Liver (tissue), 9 donors: ENCODE results near the gene ANKRD31. TPM values are rescaled to one million over a fixed set of nuclear protein-coding genes. Genes with fewer than 3 reads are reported as not detected.

ENCODE experiments used
- DNase-seq: peaks from one replicate; pipeline ENCODE4 v3.0.0-alpha.2; 2017; ENCODE audit warnings: low spot score
- H3K27ac ChIP-seq, 2 donors: one replicate each; pipeline ENCODE4 v1.7.0; 2013; ENCODE audit warnings: inconsistent platforms in 2 of 2, low read length in 2 of 2, control low read depth in 1 of 2, low read depth in 1 of 2, mild to moderate bottlenecking in 1 of 2
- H3K27me3 ChIP-seq, 4 donors: one replicate each; pipeline versions ENCODE4 v1.6.1 to v1.7.0; 2013; ENCODE audit warnings: low read length in 3 of 4, inconsistent platforms in 1 of 4, mild to moderate bottlenecking in 1 of 4, moderate library complexity in 1 of 4; ENCODE audit not compliant: control insufficient read depth in 4 of 4, insufficient read depth in 4 of 4
- H3K36me3 ChIP-seq, 4 donors: one replicate each; pipeline versions ENCODE4 v1.6.1 to v1.7.0; 2013; ENCODE audit warnings: low read length in 3 of 4, mild to moderate bottlenecking in 3 of 4, low read depth in 1 of 4, moderate library complexity in 1 of 4; ENCODE audit not compliant: control insufficient read depth in 4 of 4, insufficient read depth in 3 of 4
- H3K4me1 ChIP-seq, 4 donors: one replicate each; pipeline versions ENCODE4 v1.6.1 to v1.7.0; 2013; ENCODE audit warnings: low read length in 3 of 4, mild to moderate bottlenecking in 3 of 4, moderate library complexity in 1 of 4; ENCODE audit not compliant: control insufficient read depth in 4 of 4, insufficient read depth in 4 of 4
- H3K4me3 ChIP-seq, 3 donors: one replicate each; pipeline versions ENCODE4 v1.6.1 to v1.7.0; 2013; ENCODE audit warnings: low read length in 3 of 3, control low read depth in 1 of 3, low read depth in 1 of 3, mild to moderate bottlenecking in 1 of 3
- H3K9ac ChIP-seq, 2 donors: one replicate each; pipeline ENCODE4 v1.7.0; 2013; ENCODE audit warnings: low read length in 2 of 2, mild to moderate bottlenecking in 2 of 2, moderate library complexity in 2 of 2, control low read depth in 1 of 2, low read depth in 1 of 2
- H3K9me3 ChIP-seq, 4 donors: one replicate each; pipeline versions ENCODE4 v1.6.1 to v1.7.0; 2013; ENCODE audit warnings: low read length in 3 of 4; ENCODE audit not compliant: control insufficient read depth in 4 of 4
- EGR1 ChIP-seq, 2 donors: IDR thresholded peaks; 2 replicates each; pipeline ENCODE4 v1.6.1; 2016 to 2018; ENCODE audit warnings: antibody characterized with exemption in 2 of 2, low read depth in 2 of 2
- FOXA1 ChIP-seq: IDR thresholded peaks from 2 replicates; pipeline ENCODE4 v1.6.1; 2016; ENCODE audit warnings: antibody characterized with exemption
- FOXA2 ChIP-seq: IDR thresholded peaks from 2 replicates; pipeline ENCODE4 v1.6.1; 2016; ENCODE audit warnings: antibody characterized with exemption
- GABPA ChIP-seq, 2 donors: IDR thresholded peaks in 1 of 2; conservative IDR thresholded peaks in 1 of 2; 2 replicates each; pipeline ENCODE4 v1.6.1; 2016; ENCODE audit warnings: antibody characterized with exemption in 2 of 2, mild to moderate bottlenecking in 1 of 2, moderate library complexity in 1 of 2
- HNF4A ChIP-seq, 2 donors: conservative IDR thresholded peaks; 2 replicates each; pipeline ENCODE4 v1.6.1; 2016; ENCODE audit warnings: antibody characterized with exemption in 2 of 2, mild to moderate bottlenecking in 2 of 2
- HNF4G ChIP-seq: IDR thresholded peaks from 2 replicates; pipeline ENCODE4 v1.6.1; 2016; ENCODE audit warnings: antibody characterized with exemption
- JUND ChIP-seq, 2 donors: IDR thresholded peaks; 2 replicates each; pipeline ENCODE4 v1.6.1; 2016; ENCODE audit warnings: antibody characterized with exemption in 2 of 2
- RAD21 ChIP-seq, 2 donors: IDR thresholded peaks; 2 replicates each; pipeline ENCODE4 v1.6.1; 2016; ENCODE audit warnings: antibody characterized with exemption in 2 of 2, mild to moderate bottlenecking in 2 of 2
- REST ChIP-seq: IDR thresholded peaks from 2 replicates; pipeline ENCODE4 v1.6.1; 2016; ENCODE audit warnings: antibody characterized with exemption, mild to moderate bottlenecking
- RXRA ChIP-seq, 2 donors: IDR thresholded peaks; 2 replicates each; pipeline ENCODE4 v1.6.1; 2017 to 2018; ENCODE audit warnings: antibody characterized with exemption in 2 of 2, mild to moderate bottlenecking in 1 of 2
- SP1 ChIP-seq: IDR thresholded peaks from 2 replicates; pipeline ENCODE4 v1.6.1; 2018; ENCODE audit warnings: antibody characterized with exemption, mild to moderate bottlenecking
- TAF1 ChIP-seq: conservative IDR thresholded peaks from 2 replicates; pipeline ENCODE4 v1.6.1; 2016; ENCODE audit warnings: antibody characterized with exemption, mild to moderate bottlenecking
- YY1 ChIP-seq: IDR thresholded peaks from 2 replicates; pipeline ENCODE4 v1.6.1; 2016; ENCODE audit warnings: antibody characterized with exemption, mild to moderate bottlenecking
- ZBTB33 ChIP-seq: IDR thresholded peaks from 2 replicates; pipeline ENCODE4 v1.6.1; 2016; ENCODE audit warnings: antibody characterized with exemption
- WGBS: extraction: QIAGEN DNeasy Blood & Tissue Kit; methylation state at CpG from one replicate; pipeline ENCODE4 v1.1.7; 2013; 5-methylcytosine and 5-hydroxymethylcytosine counted together
- polyA plus RNA-seq, 2 donors: library from polyadenylated mRNA; stranded (reverse) in 1 of 2; unstranded in 1 of 2; fragments of 200-250 nt in 1 of 2; fragments of >200 nt in 1 of 2; fragmentation: Nextera tagmentation in 1 of 2; extraction: Ambion mirVana in 1 of 2; gene quantifications; one replicate each; pipeline versions ENCODE4 v1.2.1 to v1.2.3, GENCODE V29; 2013 to 2015
- total RNA-seq, 2 donors: library from RNA; depleted of rRNA; stranded (reverse); fragments of >200 nt; gene quantifications; one replicate each; pipeline ENCODE4 v1.2.3, GENCODE V29; 2014
- TF ChIP-seq, protein P1 (sequence below): IDR thresholded peaks from 2 replicates; pipeline ENCODE4 v1.6.1; 2016; ENCODE audit warnings: antibody characterized with exemption
- TF ChIP-seq, protein P2 (sequence below): fragments of 150-350 bp; IDR thresholded peaks from 2 replicates; pipeline ENCODE4 v1.5.1; 2017; ENCODE audit warnings: improper control_type of control experiment, low read depth, low read length; ENCODE audit not compliant: missing input control
- TF ChIP-seq, protein P3 (sequence below): IDR thresholded peaks from 2 replicates; pipeline ENCODE4 v1.6.1; 2016; ENCODE audit warnings: antibody characterized with exemption
- donor health status: healthy.
- donor health status: healthy.
- donor health status: healthy.
- donor health status: healthy.
- donor health status: healthy.

Gene ANKRD31
- total and polyA plus RNA-seq, 4 donors, result 0.03 to 0.08 (median 0.04) TPM

GRCh38 chr5:75040973-75041372, 195.7 kb downstream of the ANKRD31 start:
- H3K27me3 ChIP-seq, result no peaks in the 10 kb centered on the region
- H3K9ac ChIP-seq, result no peak overlapping the region
- H3K9me3 ChIP-seq, result no peaks in the 10 kb centered on the region
- 78% methylated on average over 4 of the region's 4 CpGs for WGBS
- no peak overlapping the region for H3K27ac ChIP-seq
- H3K4me1 ChIP-seq, result peaks cover 0 to 10% (median 2%) of the 10 kb centered on the region in 4 donors
- no peak for TF ChIP-seq TAF1
- TF ChIP-seq, protein P1, sequence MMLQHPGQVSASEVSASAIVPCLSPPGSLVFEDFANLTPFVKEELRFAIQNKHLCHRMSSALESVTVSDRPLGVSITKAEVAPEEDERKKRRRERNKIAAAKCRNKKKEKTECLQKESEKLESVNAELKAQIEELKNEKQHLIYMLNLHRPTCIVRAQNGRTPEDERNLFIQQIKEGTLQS, result no peak
- TF ChIP-seq RAD21 (IDR thresholded peaks at IDR 0.05), result no peak
- no peak for TF ChIP-seq ZBTB33
- TF ChIP-seq FOXA2, result no peak
- no peak for TF ChIP-seq SP1
- TF ChIP-seq, protein P2, sequence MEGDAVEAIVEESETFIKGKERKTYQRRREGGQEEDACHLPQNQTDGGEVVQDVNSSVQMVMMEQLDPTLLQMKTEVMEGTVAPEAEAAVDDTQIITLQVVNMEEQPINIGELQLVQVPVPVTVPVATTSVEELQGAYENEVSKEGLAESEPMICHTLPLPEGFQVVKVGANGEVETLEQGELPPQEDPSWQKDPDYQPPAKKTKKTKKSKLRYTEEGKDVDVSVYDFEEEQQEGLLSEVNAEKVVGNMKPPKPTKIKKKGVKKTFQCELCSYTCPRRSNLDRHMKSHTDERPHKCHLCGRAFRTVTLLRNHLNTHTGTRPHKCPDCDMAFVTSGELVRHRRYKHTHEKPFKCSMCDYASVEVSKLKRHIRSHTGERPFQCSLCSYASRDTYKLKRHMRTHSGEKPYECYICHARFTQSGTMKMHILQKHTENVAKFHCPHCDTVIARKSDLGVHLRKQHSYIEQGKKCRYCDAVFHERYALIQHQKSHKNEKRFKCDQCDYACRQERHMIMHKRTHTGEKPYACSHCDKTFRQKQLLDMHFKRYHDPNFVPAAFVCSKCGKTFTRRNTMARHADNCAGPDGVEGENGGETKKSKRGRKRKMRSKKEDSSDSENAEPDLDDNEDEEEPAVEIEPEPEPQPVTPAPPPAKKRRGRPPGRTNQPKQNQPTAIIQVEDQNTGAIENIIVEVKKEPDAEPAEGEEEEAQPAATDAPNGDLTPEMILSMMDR, result no peak
- no peak for TF ChIP-seq GABPA (IDR thresholded peaks at IDR 0.05 in 1 of 2, conservative IDR thresholded peaks at IDR 0.05 in 1 of 2)
- TF ChIP-seq EGR1 (IDR thresholded peaks at IDR 0.05; ENCODE audit: low read depth in 2 of 2), result no peak
- TF ChIP-seq, protein P3, sequence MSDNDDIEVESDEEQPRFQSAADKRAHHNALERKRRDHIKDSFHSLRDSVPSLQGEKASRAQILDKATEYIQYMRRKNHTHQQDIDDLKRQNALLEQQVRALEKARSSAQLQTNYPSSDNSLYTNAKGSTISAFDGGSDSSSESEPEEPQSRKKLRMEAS, result no peak
- no peak for TF ChIP-seq RXRA (IDR thresholded peaks at IDR 0.05)
- TF ChIP-seq REST, result no peak
- no peak for TF ChIP-seq HNF4A (conservative IDR thresholded peaks at IDR 0.05)
- TF ChIP-seq JUND (IDR thresholded peaks at IDR 0.05), result no peak
- no peak for TF ChIP-seq FOXA1
- TF ChIP-seq YY1, result no peak
- DNase-seq, result no peak
- H3K4me3 ChIP-seq, result no peak overlapping the region
- H3K36me3 ChIP-seq, result no peaks in the 10 kb centered on the region

DNA sequence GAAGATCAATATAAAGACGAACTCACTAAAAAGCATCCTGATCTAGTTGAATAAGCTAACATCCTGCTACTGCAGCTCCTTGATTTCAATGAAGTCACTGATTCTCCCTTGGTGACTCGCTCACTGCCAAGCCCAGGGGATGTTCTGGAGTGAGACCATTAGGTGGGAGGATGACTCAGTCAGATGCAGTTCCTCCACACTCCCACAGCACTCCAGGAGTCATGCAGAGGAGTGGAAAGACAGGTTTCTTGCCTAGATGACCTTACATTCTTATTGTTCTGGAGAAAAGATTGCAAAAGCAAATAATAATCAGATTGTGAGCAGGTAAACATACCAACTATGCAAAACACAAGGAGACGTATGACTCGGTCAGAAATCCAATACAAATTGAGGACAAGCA, 199.6 kb downstream of the ANKRD31 start:
- Histone ChIP-seq H3K4me1 (no peaks in the 10 kb centered on the region), H3K9ac (no peak overlapping the region), H3K27me3 (no peaks in the 10 kb centered on the region), H3K4me3 (no peak overlapping the region), H3K36me3 (no peaks in the 10 kb centered on the region), H3K9me3 (no peaks in the 10 kb centered on the region), H3K27ac (no peak overlapping the region)
- no peak for DNase-seq
- 74% methylated on average over 4 of the region's 4 CpGs for WGBS
- TF ChIP-seq SP1 (no peak), FOXA2 (no peak), HNF4A (conservative IDR thresholded peaks at IDR 0.05) (no peak), HNF4G (no peak), FOXA1 (no peak), RXRA (IDR thresholded peaks at IDR 0.05) (no peak), JUND (IDR thresholded peaks at IDR 0.05) (no peak), EGR1 (IDR thresholded peaks at IDR 0.05; ENCODE audit: low read depth in 2 of 2) (no peak), REST (no peak)
- TF ChIP-seq, protein P3, result no peak
- TF ChIP-seq, protein P1, result no peak
- TF ChIP-seq, protein P2, result no peak
